IMR-90 (cell line): ENCODE measurements around the gene FOXF1. TPM values are rescaled to one million over a fixed set of nuclear protein-coding genes. Genes with fewer than 3 reads are reported as not detected.

Experiments used
- ATAC-seq: fragments of 200-7000 bp; cut with Tn5 transposase; 2 replicates; pipeline ENCODE4 v1.9.1; 2020; ENCODE audit warnings: low read depth, mild to moderate bottlenecking, moderate library complexity
- BruUV-seq: library from RNA; stranded (reverse); fragments of 400-500 nt; replicated peaks from 2 replicates; lab custom pipeline; 2021; lab: Mats Ljungman, UMichigan
- CTCF ChIA-PET: fragments of 300-600 bp; formaldehyde crosslinking; extraction: SDS; loops from one replicate; lab custom pipeline; 2021; ENCODE audit warnings: antibody characterized with exemption; lab: Yijun Ruan, JAX
- POLR2A ChIA-PET: fragments of 300-600 bp; sonication (Branson Sonifier 250); formaldehyde crosslinking; loops from one replicate; lab custom pipeline; 2022; ENCODE audit warnings: antibody characterized with exemption; ENCODE audit not compliant: unreplicated experiment; lab: Charles Lee
- DNase-seq: peaks from one replicate; pipeline ENCODE4 v3.0.0; 2013
- H2AFZ ChIP-seq: replicated peaks from 2 replicates; pipeline ENCODE3; 2013; ENCODE audit warnings: low read length, mild to moderate bottlenecking; ENCODE audit not compliant: poor library complexity
- H2AK5ac ChIP-seq: 2 replicates; pipeline ENCODE4 v1.6.1; 2013; ENCODE audit warnings: low read depth, low read length, inconsistent platforms
- H2AK9ac ChIP-seq: replicated peaks from 2 replicates; pipeline ENCODE3; 2013; ENCODE audit warnings: mild to moderate bottlenecking, low read depth, low read length, moderate library complexity; ENCODE audit not compliant: poor library complexity
- H2BK120ac ChIP-seq: 2 replicates; pipeline ENCODE4 v1.6.1; 2013; ENCODE audit warnings: low read depth, low read length, inconsistent platforms
- H2BK15ac ChIP-seq: 3 replicates; pipeline ENCODE4 v1.6.1; 2013; ENCODE audit warnings: low read depth, low read length, inconsistent platforms
- H2BK20ac ChIP-seq: 2 replicates; pipeline ENCODE4 v1.6.1; 2013; ENCODE audit warnings: low read depth, mild to moderate bottlenecking, inconsistent platforms, low read length, moderate library complexity
- H2BK5ac ChIP-seq: 2 replicates; pipeline ENCODE4 v1.6.1; 2013; ENCODE audit warnings: mild to moderate bottlenecking, low read depth, low read length, inconsistent platforms; ENCODE audit not compliant: poor library complexity, severe bottlenecking
- H3K14ac ChIP-seq: replicated peaks from 2 replicates; pipeline ENCODE4 v1.6.1; 2013; ENCODE audit warnings: low read depth, low read length, inconsistent platforms
- H3K18ac ChIP-seq: 2 replicates; pipeline ENCODE4 v1.6.1; 2013; ENCODE audit warnings: low read depth, low read length, control low read depth
- H3K23ac ChIP-seq: 2 replicates; pipeline ENCODE4 v1.6.1; 2013; ENCODE audit warnings: low read depth, low read length, inconsistent platforms
- H3K27ac ChIP-seq: 2 replicates; pipeline ENCODE4 v1.5.1; 2013; ENCODE audit warnings: mild to moderate bottlenecking, control low read depth, low read length; ENCODE audit not compliant: insufficient read depth
- H3K27me3 ChIP-seq: 2 replicates; pipeline ENCODE4 v1.6.1; 2013; ENCODE audit warnings: low read length; ENCODE audit not compliant: control insufficient read depth, insufficient read depth
- H3K36me3 ChIP-seq: 2 replicates; pipeline ENCODE4 v1.6.1; 2013; ENCODE audit warnings: low read length, mixed read lengths; ENCODE audit not compliant: control insufficient read depth, insufficient read depth
- H3K4ac ChIP-seq: 2 replicates; pipeline ENCODE4 v1.6.1; 2013; ENCODE audit warnings: low read depth, low read length, inconsistent platforms
- H3K4me1 ChIP-seq: 2 replicates; pipeline ENCODE4 v1.6.1; 2013; ENCODE audit warnings: low read length, mixed read lengths; ENCODE audit not compliant: control insufficient read depth, insufficient read depth
- H3K4me2 ChIP-seq: 2 replicates; pipeline ENCODE4 v1.6.1; 2013; ENCODE audit warnings: low read depth, mild to moderate bottlenecking, control low read depth, low read length, moderate library complexity
- H3K4me3 ChIP-seq: 2 replicates; pipeline ENCODE4 v1.5.1; 2013; ENCODE audit warnings: low read depth, mild to moderate bottlenecking, control low read depth, low read length, moderate library complexity; ENCODE audit not compliant: insufficient read depth
- H3K56ac ChIP-seq: 2 replicates; pipeline ENCODE4 v1.6.1; 2013; ENCODE audit warnings: low read length, inconsistent platforms; ENCODE audit not compliant: insufficient read depth; ENCODE audit errors: extremely low read depth
- H3K79me1 ChIP-seq, 2 experiments: 2 replicates each; pipeline ENCODE4 v1.6.1; 2013; ENCODE audit warnings: low read length in 2 of 2, inconsistent platforms in 1 of 2, low read depth in 1 of 2
- H3K9ac ChIP-seq: 2 replicates; pipeline ENCODE4 v1.6.1; 2013; ENCODE audit warnings: low read depth, low read length, control low read depth
- H3K9me1 ChIP-seq: 2 replicates; pipeline ENCODE4 v1.6.1; 2013; ENCODE audit warnings: low read length, inconsistent platforms; ENCODE audit not compliant: insufficient read depth
- H3K9me3 ChIP-seq: 2 replicates; pipeline ENCODE4 v1.6.1; 2013; ENCODE audit warnings: low read length; ENCODE audit not compliant: control insufficient read depth, insufficient read depth
- H4K20me1 ChIP-seq: 2 replicates; pipeline ENCODE4 v1.6.1; 2013; ENCODE audit warnings: low read length, inconsistent platforms; ENCODE audit not compliant: insufficient read depth
- H4K5ac ChIP-seq: 2 replicates; pipeline ENCODE4 v1.6.1; 2013; ENCODE audit warnings: mild to moderate bottlenecking, low read depth, low read length, control low read depth
- H4K8ac ChIP-seq, 2 experiments: 2 replicates each; pipeline ENCODE4 v1.6.1; 2013; ENCODE audit warnings: low read depth in 2 of 2, low read length in 2 of 2, control low read depth in 1 of 2, inconsistent platforms in 1 of 2
- H4K91ac ChIP-seq: 2 replicates; pipeline ENCODE4 v1.6.1; 2013; ENCODE audit warnings: low read depth, low read length, inconsistent platforms; ENCODE audit not compliant: insufficient read depth
- FOS ChIP-seq: fragments of 150-350 bp; IDR thresholded peaks from 2 replicates; pipeline ENCODE4 v1.6.1; 2016; ENCODE audit warnings: low read depth, low read length
- MAZ ChIP-seq: IDR thresholded peaks from 2 replicates; pipeline ENCODE4 v1.6.1; 2012; ENCODE audit warnings: low read depth, mild to moderate bottlenecking, low read length, improper control_type of control experiment, moderate library complexity, borderline replicate concordance
- MXI1 ChIP-seq: IDR thresholded peaks from 2 replicates; pipeline ENCODE4 v1.6.1; 2012; ENCODE audit warnings: low read depth, mild to moderate bottlenecking, low read length, moderate library complexity, borderline replicate concordance
- RCOR1 ChIP-seq: IDR thresholded peaks from 2 replicates; pipeline ENCODE4 v1.6.1; 2012; ENCODE audit warnings: mild to moderate bottlenecking, low read length, improper control_type of control experiment; ENCODE audit not compliant: insufficient replicate concordance
- RFX5 ChIP-seq: IDR thresholded peaks from 2 replicates; pipeline ENCODE4 v1.8.0; 2012; ENCODE audit warnings: low read depth, mild to moderate bottlenecking, low read length, moderate library complexity
- WGBS, 2 experiments: methylation state at CpG; one replicate each; pipeline versions ENCODE4 v1.1.5 to v1.1.7; 2013; ENCODE audit warnings: missing lambda C conversion rate in 2 of 2; ENCODE audit not compliant: insufficient read length in 1 of 2; ENCODE audit errors: extremely low coverage in 2 of 2; 5-methylcytosine and 5-hydroxymethylcytosine counted together
- dilution Hi-C: fragments of 300-500 bp; cut with HindIII; formaldehyde crosslinking; loops from one replicate; pipeline ENCODE4 v1.14.3; 2018; ENCODE audit warnings: low sequenced_read_pairs; ENCODE audit not compliant: unreplicated experiment
- in situ Hi-C: fragments of 300-500 bp; cut with MboI; formaldehyde crosslinking; loops from 3 replicates; pipeline ENCODE4 v1.14.3; 2019; ENCODE audit warnings: low sequenced_read_pairs, inconsistent platforms, mixed read lengths
- intact Hi-C: fragments of 100-400 bp; cut with micrococcal nuclease; formaldehyde crosslinking; loops from 2 replicates; pipeline ENCODE4 v1.10.0; 2022
- polyA plus RNA-seq, 3 experiments: library from polyadenylated mRNA; depleted of rRNA; stranded (reverse); fragments of >200 nt; gene quantifications; 2 replicates each; pipeline ENCODE4 v1.2.3, GENCODE V29; 2012; ENCODE audit warnings: low replicate concordance in 1 of 3
- total RNA-seq: library from RNA; depleted of rRNA; stranded (reverse); fragments of >200 nt; gene quantifications from 2 replicates; pipeline ENCODE4 v1.2.3, GENCODE V29; 2012
- TF ChIP-seq, protein P1 (sequence below): fragments of 150-350 bp; IDR thresholded peaks from 2 replicates; pipeline ENCODE4 v1.6.1; 2016; ENCODE audit warnings: low read depth, mild to moderate bottlenecking, low read length, moderate library complexity, borderline replicate concordance

The FOXF1 gene
- total and polyA plus RNA-seq, 2 of the 4 experiments (the other 2 are of a cell fraction) = 2.7 to 33.0 TPM

- TF ChIP-seq MXI1 = no peak
- TF ChIP-seq FOS = peak; percentile 82
These were observed 47.8 kb upstream of the FOXF1 start (continued) for GRCh38 chr16:86462334-86463084.

DNA sequence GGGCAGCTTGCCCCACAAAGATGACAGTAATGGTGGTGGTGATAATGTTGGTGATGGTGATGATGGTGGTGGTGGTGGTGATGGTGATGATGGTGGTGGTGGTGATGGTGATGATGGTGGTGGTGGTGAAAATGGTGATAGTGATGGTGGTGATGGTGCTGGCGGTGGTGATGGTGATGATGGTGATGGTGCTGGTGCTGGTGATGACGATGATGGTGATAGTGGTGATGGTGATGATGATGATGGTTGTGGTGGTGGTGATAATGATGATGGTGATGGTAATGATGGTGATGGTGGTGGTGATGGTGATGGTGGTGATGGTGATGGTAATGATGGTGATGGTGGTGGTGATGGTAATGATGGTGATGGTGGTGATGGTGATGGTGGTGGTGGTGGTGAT lies 46.3 kb upstream of the FOXF1 start:
- dilution Hi-C loops = no loop called here

More for the DNA sequence above, 46.3 kb upstream of the FOXF1 start:
- H3K9ac ChIP-seq = no peak overlapping the region
- ATAC-seq = no peak
- ChIA-PET POLR2A (no interaction called here), CTCF (no interaction called here)
- no peak for DNase-seq
- no peak overlapping the region for H3K27ac ChIP-seq
- H2AK5ac ChIP-seq = peak overlapping the region; percentile 96
- H2AK9ac ChIP-seq = no peak overlapping the region
- H3K36me3 ChIP-seq = peaks cover 12% of the 10 kb centered on the region; the same call in 1 of the 2 replicates
- no peak overlapping the region for H3K23ac ChIP-seq
- TF ChIP-seq, protein P1, sequence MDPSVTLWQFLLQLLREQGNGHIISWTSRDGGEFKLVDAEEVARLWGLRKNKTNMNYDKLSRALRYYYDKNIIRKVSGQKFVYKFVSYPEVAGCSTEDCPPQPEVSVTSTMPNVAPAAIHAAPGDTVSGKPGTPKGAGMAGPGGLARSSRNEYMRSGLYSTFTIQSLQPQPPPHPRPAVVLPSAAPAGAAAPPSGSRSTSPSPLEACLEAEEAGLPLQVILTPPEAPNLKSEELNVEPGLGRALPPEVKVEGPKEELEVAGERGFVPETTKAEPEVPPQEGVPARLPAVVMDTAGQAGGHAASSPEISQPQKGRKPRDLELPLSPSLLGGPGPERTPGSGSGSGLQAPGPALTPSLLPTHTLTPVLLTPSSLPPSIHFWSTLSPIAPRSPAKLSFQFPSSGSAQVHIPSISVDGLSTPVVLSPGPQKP = no peak
- TF ChIP-seq RCOR1 (no peak), MAZ (no peak), RFX5 (no peak)
- no TSS peak for BruUV-seq
- H2BK20ac ChIP-seq = no peak overlapping the region
- in situ Hi-C loops (no loop called here), intact Hi-C loops (no loop called here)
- H3K4me2 ChIP-seq = no peak overlapping the region
- peaks cover 7% of the 10 kb centered on the region for H3K9me3 ChIP-seq
- H3K4me1 ChIP-seq = peaks cover 21% of the 10 kb centered on the region
- H3K79me1 ChIP-seq = peaks cover 11 to 64% of the 10 kb centered on the region in 2 experiments
- H2BK120ac ChIP-seq = peak overlapping the region; percentile 97; the same call in 1 of the 2 replicates
- no peaks in the 10 kb centered on the region for H4K20me1 ChIP-seq
- H3K9me1 ChIP-seq = peaks cover 20% of the 10 kb centered on the region
- H3K4me3 ChIP-seq = no peak overlapping the region
- WGBS, 2 experiments = 100% methylated on average over 2 of the region's 2 CpGs; no CpG with 5 or more reads in 1 of the 2 experiments
- H4K5ac ChIP-seq = no peak overlapping the region
- H3K14ac ChIP-seq = no peak overlapping the region; the same call in 1 of the 2 replicates
- peak overlapping the region; percentile 52 for H2BK5ac ChIP-seq
- no peak overlapping the region for H3K56ac ChIP-seq
- H4K8ac ChIP-seq = no peak overlapping the region
- H3K27me3 ChIP-seq = no peaks in the 10 kb centered on the region
- H3K18ac ChIP-seq = no peak overlapping the region
- H2BK15ac ChIP-seq = 0 out of 3 replicates have a peak overlapping the region, but pooled peaks have one; percentile 45
- peak overlapping the region; percentile 43 for H4K91ac ChIP-seq
- H2AFZ ChIP-seq = peak overlapping the region; percentile 19
- H3K4ac ChIP-seq = peak overlapping the region; percentile 95
